Suprapubic skin (tissue), 4 donors: ENCODE data around the gene GMPPA.

Experiments
- EP300 ChIP-seq: sonication (generic); formaldehyde crosslinking; IDR thresholded peaks from one replicate; pipeline ENCODE4 v1.6.1; 2017; ENCODE audit warnings: antibody characterized with exemption
- POLR2A ChIP-seq, 2 donors: fragments of 450-650 bp; IDR thresholded peaks; one replicate each; pipeline ENCODE4 v1.6.1; 2017; ENCODE audit warnings: antibody characterized with exemption in 2 of 2, mild to moderate bottlenecking in 2 of 2, moderate library complexity in 2 of 2
- POLR2AphosphoS5 ChIP-seq, 3 donors: sonication (generic); formaldehyde crosslinking; IDR thresholded peaks; one replicate each; pipeline ENCODE4 v1.6.1; 2017; ENCODE audit warnings: antibody characterized with exemption in 3 of 3
- TF ChIP-seq, protein P1 (sequence below), 2 donors: fragments of 200-600 bp in 1 of 2; fragments of 450-650 bp in 1 of 2; sonication (generic) in 1 of 2; IDR thresholded peaks; one replicate each; pipeline ENCODE4 v1.5.1; 2016 to 2019; ENCODE audit warnings: antibody characterized with exemption in 2 of 2, mild to moderate bottlenecking in 1 of 2, moderate library complexity in 1 of 2

- TF ChIP-seq POLR2A (IDR thresholded peaks at IDR 0.05) (no peak), EP300 (no peak), POLR2AphosphoS5 (IDR thresholded peaks at IDR 0.05) (no peak)
- TF ChIP-seq, protein P1, sequence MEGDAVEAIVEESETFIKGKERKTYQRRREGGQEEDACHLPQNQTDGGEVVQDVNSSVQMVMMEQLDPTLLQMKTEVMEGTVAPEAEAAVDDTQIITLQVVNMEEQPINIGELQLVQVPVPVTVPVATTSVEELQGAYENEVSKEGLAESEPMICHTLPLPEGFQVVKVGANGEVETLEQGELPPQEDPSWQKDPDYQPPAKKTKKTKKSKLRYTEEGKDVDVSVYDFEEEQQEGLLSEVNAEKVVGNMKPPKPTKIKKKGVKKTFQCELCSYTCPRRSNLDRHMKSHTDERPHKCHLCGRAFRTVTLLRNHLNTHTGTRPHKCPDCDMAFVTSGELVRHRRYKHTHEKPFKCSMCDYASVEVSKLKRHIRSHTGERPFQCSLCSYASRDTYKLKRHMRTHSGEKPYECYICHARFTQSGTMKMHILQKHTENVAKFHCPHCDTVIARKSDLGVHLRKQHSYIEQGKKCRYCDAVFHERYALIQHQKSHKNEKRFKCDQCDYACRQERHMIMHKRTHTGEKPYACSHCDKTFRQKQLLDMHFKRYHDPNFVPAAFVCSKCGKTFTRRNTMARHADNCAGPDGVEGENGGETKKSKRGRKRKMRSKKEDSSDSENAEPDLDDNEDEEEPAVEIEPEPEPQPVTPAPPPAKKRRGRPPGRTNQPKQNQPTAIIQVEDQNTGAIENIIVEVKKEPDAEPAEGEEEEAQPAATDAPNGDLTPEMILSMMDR (IDR thresholded peaks at IDR 0.05) = no peak
Observed at GRCh38 chr2:219474285-219475060, 24.2 kb upstream of the GMPPA start.
